Fibroblast of pulmonary artery (primary cell): ENCODE results near the gene ABR.
"Not testable (repeated sequence)": the region's sequence is repeated elsewhere in the genome, so short reads cannot be mapped to it uniquely, and the experiment has no call there.

ENCODE experiments used
- DNase-seq: peaks from one replicate; pipeline ENCODE4 v3.0.0-alpha.2; 2010; ENCODE audit warnings: low read depth
- H3K4me3 ChIP-seq: replicated peaks from 2 replicates; pipeline ENCODE4 v1.5.1; 2011; ENCODE audit warnings: low read depth, mild to moderate bottlenecking, control low read depth, low read length, moderate library complexity
- CTCF ChIP-seq: IDR thresholded peaks from 2 replicates; pipeline ENCODE4 v1.5.1; 2011; ENCODE audit warnings: mild to moderate bottlenecking, control low read depth, low read length, inconsistent platforms; ENCODE audit errors: missing control alignments

The ABR gene

GRCh38 chr17:1134634-1135324 is 45.0 kb downstream of the ABR start:
- no peak for DNase-seq
- no peak for TF ChIP-seq CTCF

GRCh38 chr17:1130191-1130590 is 49.6 kb downstream of the ABR start:
- no peak overlapping the region for H3K4me3 ChIP-seq
- DNase-seq: no peak
- no peak for TF ChIP-seq CTCF

More at GRCh38 chr17:1134634-1135324, 45.0 kb downstream of the ABR start:
- H3K4me3 ChIP-seq: no peak overlapping the region

GRCh38 chr17:1128463-1128862 is 51.3 kb downstream of the ABR start:
- DNase-seq, H3K4me3 ChIP-seq: not testable (repeated sequence)

GRCh38 chr17:1126801-1127550 is 52.8 kb downstream of the ABR start:
- no peak for DNase-seq
- no peak overlapping the region for H3K4me3 ChIP-seq
- no peak for TF ChIP-seq CTCF

GRCh38 chr17:1126250-1126797 is 53.5 kb downstream of the ABR start:
- H3K4me3 ChIP-seq: no peak overlapping the region
- no peak for DNase-seq
- no peak for TF ChIP-seq CTCF

GRCh38 chr17:1125788-1126145 is 54.0 kb downstream of the ABR start:
- DNase-seq: no peak
- no peak overlapping the region for H3K4me3 ChIP-seq
- no peak for TF ChIP-seq CTCF

- H3K4me3 ChIP-seq: no peak overlapping the region
- DNase-seq: no peak
- TF ChIP-seq CTCF: no peak
These were observed 54.6 kb downstream of the ABR start for GRCh38 chr17:1124896-1125787.
